H1 (cell line): ENCODE measurements around the gene BABAM2. TPM values are rescaled to one million over a fixed set of nuclear protein-coding genes. Genes with fewer than 3 reads are reported as not detected.

Experiments
- BCL11A ChIP-seq, 2 experiments: IDR thresholded peaks; one replicate each; pipeline ENCODE4 v1.6.1; 2011; ENCODE audit warnings: low read depth in 2 of 2, low read length in 2 of 2, mild to moderate bottlenecking in 2 of 2
- BRCA1 ChIP-seq: IDR thresholded peaks from 2 replicates; pipeline ENCODE4 v1.6.1; 2012; ENCODE audit warnings: low read depth, low read length, improper control_type of control experiment
- CBX5 ChIP-seq: fragments of 300-800, 300-1000 bp; sonication (generic); IDR thresholded peaks from 2 replicates; pipeline ENCODE4 v1.7.1; 2016; ENCODE audit warnings: antibody characterized with exemption, low read length, low read depth
- CHD1 ChIP-seq: IDR thresholded peaks from 2 replicates; pipeline ENCODE4 v1.6.1; 2012; ENCODE audit warnings: low read depth, low read length, improper control_type of control experiment
- EGR1 ChIP-seq: IDR thresholded peaks from 2 replicates; pipeline ENCODE4 v1.6.1; 2011; ENCODE audit warnings: low read depth, low read length, borderline replicate concordance
- SIN3A ChIP-seq, 2 experiments: IDR thresholded peaks in 1 of 2; conservative IDR thresholded peaks in 1 of 2; 2 replicates each; pipeline ENCODE4 v1.6.1; 2011 to 2012; ENCODE audit warnings: low read length in 2 of 2, improper control_type of control experiment in 1 of 2, low read depth in 1 of 2, mild to moderate bottlenecking in 1 of 2
- SIRT6 ChIP-seq: IDR thresholded peaks from one replicate; pipeline ENCODE4 v1.7.1; 2012; ENCODE audit warnings: low read length, inconsistent platforms
- polyA plus RNA-seq, 7 experiments: library from polyadenylated mRNA; depleted of rRNA in 3 of 7; stranded (reverse) in 5 of 7; unstranded in 2 of 7; fragments of >200 nt in 5 of 7; fragments of 200-250 nt in 2 of 7; gene quantifications; 1 replicate in 5 of 7; 2 replicates in 1 of 7; 4 replicates in 1 of 7; pipeline versions ENCODE4 v1.2.1 to v1.2.3, GENCODE V29; 2011 to 2013; ENCODE audit warnings: missing spikeins in 2 of 7, mixed read lengths in 2 of 7
- total RNA-seq: library from RNA; stranded (reverse); fragmentation: NEBNext Ultra II Directional; extraction: Animal tissue kit (Norgen Biotek cat#: 25700); gene quantifications from 2 replicates; pipeline ENCODE4 v1.2.1, GENCODE V29; 2021
- TF ChIP-seq, protein P1 (sequence below): IDR thresholded peaks from 2 replicates; pipeline ENCODE4 v1.6.1; 2012; ENCODE audit warnings: low read length, inconsistent platforms

BABAM2 gene
- total and polyA plus RNA-seq, 2 of the 8 experiments (the other 6 are each of a cell fraction or from before 2014, with no cell fraction given): 15.8 to 20.9 TPM

DNA sequence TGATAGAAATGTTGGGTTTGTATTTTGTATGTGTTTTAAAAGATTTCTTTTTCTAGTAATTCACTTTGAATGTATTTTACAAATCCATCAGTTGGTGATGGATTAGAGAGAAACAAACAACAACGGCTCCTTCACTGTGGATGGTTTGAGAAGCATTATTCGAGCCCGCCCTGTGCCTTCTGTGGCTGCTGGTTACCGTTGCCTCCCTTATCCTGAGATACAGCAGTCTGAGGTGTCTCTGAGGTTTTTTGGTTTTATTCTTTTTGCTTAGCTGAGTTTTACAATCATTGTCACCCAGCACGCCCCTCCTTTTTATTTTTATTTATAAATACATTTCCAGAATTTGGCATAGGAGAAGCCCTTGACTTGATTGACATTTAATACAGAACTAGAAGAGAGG is 168.3 kb downstream of the BABAM2 start (continued):
- TF ChIP-seq CBX5: no peak
- no peak for TF ChIP-seq SIN3A (conservative IDR thresholded peaks at IDR 0.05 in 1 of 2, IDR thresholded peaks at IDR 0.05 in 1 of 2; ENCODE audit: low read depth in 1 of 2, low read length in 2 of 2)
- no peak for TF ChIP-seq BCL11A (IDR thresholded peaks at IDR 0.05; ENCODE audit: low read depth in 2 of 2, low read length in 2 of 2)
- no peak for TF ChIP-seq SIRT6
- TF ChIP-seq CHD1: no peak
- no peak for TF ChIP-seq BRCA1
- TF ChIP-seq, protein P1, sequence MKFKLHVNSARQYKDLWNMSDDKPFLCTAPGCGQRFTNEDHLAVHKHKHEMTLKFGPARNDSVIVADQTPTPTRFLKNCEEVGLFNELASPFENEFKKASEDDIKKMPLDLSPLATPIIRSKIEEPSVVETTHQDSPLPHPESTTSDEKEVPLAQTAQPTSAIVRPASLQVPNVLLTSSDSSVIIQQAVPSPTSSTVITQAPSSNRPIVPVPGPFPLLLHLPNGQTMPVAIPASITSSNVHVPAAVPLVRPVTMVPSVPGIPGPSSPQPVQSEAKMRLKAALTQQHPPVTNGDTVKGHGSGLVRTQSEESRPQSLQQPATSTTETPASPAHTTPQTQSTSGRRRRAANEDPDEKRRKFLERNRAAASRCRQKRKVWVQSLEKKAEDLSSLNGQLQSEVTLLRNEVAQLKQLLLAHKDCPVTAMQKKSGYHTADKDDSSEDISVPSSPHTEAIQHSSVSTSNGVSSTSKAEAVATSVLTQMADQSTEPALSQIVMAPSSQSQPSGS: no peak
- no peak for TF ChIP-seq EGR1
